H1 (cell line): ENCODE data around the gene CTPS1. TPM values are rescaled to one million over a fixed set of nuclear protein-coding genes. Genes with fewer than 3 reads are reported as not detected.

Source experiments
- NANOG ChIP-seq: IDR thresholded peaks from 2 replicates; pipeline ENCODE4 v1.6.1; 2011; ENCODE audit warnings: low read length, low read depth, mild to moderate bottlenecking, inconsistent platforms; ENCODE audit not compliant: insufficient read depth, poor library complexity, severe bottlenecking
- polyA plus RNA-seq, 7 experiments: library from polyadenylated mRNA; depleted of rRNA in 3 of 7; stranded (reverse) in 5 of 7; unstranded in 2 of 7; fragments of >200 nt in 5 of 7; fragments of 200-250 nt in 2 of 7; gene quantifications; 1 replicate in 5 of 7; 2 replicates in 1 of 7; 4 replicates in 1 of 7; pipeline versions ENCODE4 v1.2.1 to v1.2.3, GENCODE V29; 2011 to 2013; ENCODE audit warnings: missing spikeins in 2 of 7, mixed read lengths in 2 of 7
- total RNA-seq: library from RNA; stranded (reverse); fragmentation: NEBNext Ultra II Directional; extraction: Animal tissue kit (Norgen Biotek cat#: 25700); gene quantifications from 2 replicates; pipeline ENCODE4 v1.2.1, GENCODE V29; 2021
- TF ChIP-seq, protein P1 (sequence below), 3 experiments: IDR thresholded peaks; 1 replicate in 2 of 3; 2 replicates in 1 of 3; pipeline versions ENCODE4 v1.5.1 to v1.6.1; 2011; ENCODE audit warnings: low read length in 3 of 3, mild to moderate bottlenecking in 3 of 3, inconsistent platforms in 2 of 3, low read depth in 1 of 3, moderate library complexity in 1 of 3; ENCODE audit not compliant: insufficient read depth in 1 of 3; ENCODE audit errors: control extremely low read depth in 1 of 3

CTPS1 gene
- total and polyA plus RNA-seq, 2 of the 8 experiments (the other 6 are each of a cell fraction or from before 2014, with no cell fraction given), result 35.5 to 103 TPM

DNA sequence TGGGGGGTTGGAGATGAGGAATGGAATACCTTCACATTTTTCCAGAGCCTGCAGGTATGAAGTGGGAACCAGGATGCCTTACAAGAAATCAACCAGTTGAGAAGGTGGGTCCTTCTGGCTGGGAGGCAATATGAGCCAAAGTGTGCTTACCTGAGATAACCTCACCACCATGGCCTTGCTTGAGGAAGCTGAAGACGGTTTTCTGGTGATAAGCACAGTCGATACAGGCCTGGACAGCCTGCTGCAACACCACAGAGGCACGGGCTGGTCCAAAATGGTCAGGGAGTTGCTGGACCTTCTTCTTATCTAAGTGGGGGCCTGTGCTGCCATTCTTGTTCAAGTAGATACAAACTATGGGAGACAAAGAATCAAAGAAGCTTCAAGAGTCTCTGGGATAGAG, 69.0 kb downstream of the CTPS1 start (continued):
- TF ChIP-seq, protein P1, sequence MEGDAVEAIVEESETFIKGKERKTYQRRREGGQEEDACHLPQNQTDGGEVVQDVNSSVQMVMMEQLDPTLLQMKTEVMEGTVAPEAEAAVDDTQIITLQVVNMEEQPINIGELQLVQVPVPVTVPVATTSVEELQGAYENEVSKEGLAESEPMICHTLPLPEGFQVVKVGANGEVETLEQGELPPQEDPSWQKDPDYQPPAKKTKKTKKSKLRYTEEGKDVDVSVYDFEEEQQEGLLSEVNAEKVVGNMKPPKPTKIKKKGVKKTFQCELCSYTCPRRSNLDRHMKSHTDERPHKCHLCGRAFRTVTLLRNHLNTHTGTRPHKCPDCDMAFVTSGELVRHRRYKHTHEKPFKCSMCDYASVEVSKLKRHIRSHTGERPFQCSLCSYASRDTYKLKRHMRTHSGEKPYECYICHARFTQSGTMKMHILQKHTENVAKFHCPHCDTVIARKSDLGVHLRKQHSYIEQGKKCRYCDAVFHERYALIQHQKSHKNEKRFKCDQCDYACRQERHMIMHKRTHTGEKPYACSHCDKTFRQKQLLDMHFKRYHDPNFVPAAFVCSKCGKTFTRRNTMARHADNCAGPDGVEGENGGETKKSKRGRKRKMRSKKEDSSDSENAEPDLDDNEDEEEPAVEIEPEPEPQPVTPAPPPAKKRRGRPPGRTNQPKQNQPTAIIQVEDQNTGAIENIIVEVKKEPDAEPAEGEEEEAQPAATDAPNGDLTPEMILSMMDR (IDR thresholded peaks at IDR 0.05; ENCODE audit: control extremely low read depth in 1 of 3, insufficient read depth in 1 of 3, low read depth in 1 of 3, low read length in 3 of 3), result no peak
- TF ChIP-seq NANOG, result no peak
